HCT116 (cell line): ENCODE measurements around the gene THSD7B. TPM values are rescaled to one million over a fixed set of nuclear protein-coding genes. Genes with fewer than 3 reads are reported as not detected.

Experiments used
- ATAC-seq: fragments of 200-7000 bp; cut with Tn5 transposase; 2 replicates; pipeline ENCODE4 v1.9.1; 2020; ENCODE audit warnings: mild to moderate bottlenecking, moderate library complexity
- BruUV-seq: library from RNA; stranded (reverse); fragments of 400-500 nt; replicated peaks from 2 replicates; lab custom pipeline; 2021; lab: Mats Ljungman, UMichigan
- CTCF ChIA-PET: fragments of 300-600 bp; sonication (Branson Sonifier 250); formaldehyde crosslinking; loops from one replicate; lab custom pipeline; 2021; ENCODE audit warnings: antibody characterized with exemption; lab: Charles Lee
- POLR2A ChIA-PET: fragments of 300-600, 350-600 bp; sonication (Branson Sonifier 250); formaldehyde crosslinking; loops from one replicate; lab custom pipeline; 2021; ENCODE audit warnings: antibody characterized with exemption; lab: Charles Lee
- RAD21 ChIA-PET, 2 experiments: fragments of 300-600 bp; sonication (Branson Sonifier 250); formaldehyde crosslinking; loops; one replicate each; lab custom pipeline; 2023; ENCODE audit warnings: low total read pairs in 2 of 2; ENCODE audit not compliant: uncharacterized antibody in 2 of 2, unreplicated experiment in 2 of 2, low non-redundant PET in 1 of 2; lab: Charles Lee
- DNase-seq: peaks from one replicate; pipeline ENCODE4 v3.0.0-alpha.2; 2010; ENCODE audit warnings: low read depth, low spot score
- H2AFZ ChIP-seq: fragments of 200-600 bp; shearing (Covaris generic), sonication (generic); 2 replicates; pipeline ENCODE4 v1.6.1; 2017; ENCODE audit warnings: low read depth, mixed run types, mixed read lengths, antibody characterized with exemption, low read length; ENCODE audit not compliant: poor library complexity, severe bottlenecking
- H3K27ac ChIP-seq: 2 replicates; pipeline ENCODE4 v1.5.1; 2012; ENCODE audit warnings: low read depth, low read length
- H3K27me3 ChIP-seq: fragments of 200-600 bp; sonication (generic); 2 replicates; pipeline ENCODE4 v1.6.1; 2016; ENCODE audit warnings: mixed run types, low read length, mixed read lengths; ENCODE audit not compliant: insufficient read depth
- H3K36me3 ChIP-seq, 2 experiments: fragments of 200-500 bp in 1 of 2; fragments of 200-600 bp in 1 of 2; sonication (Bioruptor generic) in 1 of 2; sonication (generic) in 1 of 2; 2 replicates each; pipeline versions ENCODE4 v1.5.1 to v1.6.1; 2014 to 2016; ENCODE audit warnings: low read length in 2 of 2, inconsistent platforms in 1 of 2, mixed read lengths in 1 of 2, mixed run types in 1 of 2; ENCODE audit not compliant: insufficient read depth in 2 of 2, control insufficient read depth in 1 of 2
- H3K4me1 ChIP-seq, 2 experiments: fragments of 200-600 bp in 1 of 2; sonication (generic) in 1 of 2; 2 replicates each; pipeline versions ENCODE4 v1.5.1 to v1.6.1; 2012 to 2017; ENCODE audit warnings: low read length in 2 of 2, inconsistent platforms in 1 of 2, mild to moderate bottlenecking in 1 of 2, mixed read lengths in 1 of 2, mixed run types in 1 of 2, moderate library complexity in 1 of 2; ENCODE audit not compliant: insufficient read depth in 2 of 2, control insufficient read depth in 1 of 2
- H3K4me2 ChIP-seq: fragments of 200-600 bp; sonication (generic); 2 replicates; pipeline ENCODE4 v1.6.1; 2017; ENCODE audit warnings: mixed run types, low read length, mixed read lengths
- H3K4me3 ChIP-seq, 2 experiments: fragments of 200-600 bp in 1 of 2; sonication (generic) in 1 of 2; replicated peaks in 1 of 2; 2 replicates each; pipeline ENCODE4 v1.5.1; 2011 to 2016; ENCODE audit warnings: low read length in 2 of 2, control low read depth in 1 of 2, low read depth in 1 of 2, mild to moderate bottlenecking in 1 of 2, mixed read lengths in 1 of 2, mixed run types in 1 of 2
- H3K79me2 ChIP-seq: fragments of 200-600 bp; sonication (generic); 2 replicates; pipeline ENCODE4 v1.6.1; 2017; ENCODE audit warnings: mild to moderate bottlenecking, mixed run types, low read length, moderate library complexity, mixed read lengths; ENCODE audit not compliant: insufficient read depth
- H3K9ac ChIP-seq: fragments of 200-600 bp; sonication (generic); 2 replicates; pipeline ENCODE4 v1.6.1; 2016; ENCODE audit warnings: low read length, mixed read lengths
- H3K9me2 ChIP-seq: fragments of 200-600 bp; sonication (generic), shearing (Covaris generic); 2 replicates; pipeline ENCODE4 v1.6.1; 2017; ENCODE audit warnings: mixed run types, mild to moderate bottlenecking, moderate library complexity; ENCODE audit not compliant: insufficient read depth
- H3K9me3 ChIP-seq, 2 experiments: fragments of 200-500 bp in 1 of 2; fragments of 200-600 bp in 1 of 2; sonication (Bioruptor generic) in 1 of 2; sonication (generic) in 1 of 2; 2 replicates each; pipeline ENCODE4 v1.6.1; 2014 to 2017; ENCODE audit warnings: low read length in 2 of 2, mixed read lengths in 2 of 2, inconsistent platforms in 1 of 2, low read depth in 1 of 2, mild to moderate bottlenecking in 1 of 2, mixed run types in 1 of 2, moderate library complexity in 1 of 2; ENCODE audit not compliant: control insufficient read depth in 1 of 2, insufficient read depth in 1 of 2
- H4K20me1 ChIP-seq: fragments of 200-600 bp; sonication (generic), shearing (Covaris generic); 2 replicates; pipeline ENCODE4 v1.6.1; 2017; ENCODE audit warnings: mixed run types, mild to moderate bottlenecking, moderate library complexity; ENCODE audit not compliant: insufficient read depth
- ATF3 ChIP-seq: IDR thresholded peaks from 2 replicates; pipeline ENCODE4 v1.6.1; 2012
- CBX3 ChIP-seq: IDR thresholded peaks from 2 replicates; pipeline ENCODE4 v1.6.1; 2012; ENCODE audit warnings: low read depth
- CEBPB ChIP-seq: IDR thresholded peaks from 2 replicates; pipeline ENCODE4 v1.6.1; 2012; ENCODE audit warnings: low read depth
- CTCF ChIP-seq, 3 experiments: fragments of 200-600 bp in 1 of 3; sonication (generic) in 1 of 3; IDR thresholded peaks in 2 of 3; conservative IDR thresholded peaks in 1 of 3; 2 replicates each; pipeline ENCODE4 v1.5.1; 2012 to 2017; ENCODE audit warnings: low read depth in 2 of 3, low read length in 2 of 3, antibody characterized with exemption in 1 of 3, borderline replicate concordance in 1 of 3, control low read depth in 1 of 3, mild to moderate bottlenecking in 1 of 3, mixed read lengths in 1 of 3, mixed run types in 1 of 3, moderate library complexity in 1 of 3; ENCODE audit not compliant: insufficient read depth in 1 of 3
- EZH2 ChIP-seq: fragments of 200-600 bp; sonication (generic); IDR thresholded peaks from 2 replicates; pipeline ENCODE4 v1.6.1; 2017; ENCODE audit warnings: antibody characterized with exemption, mixed run types
- EZH2phosphoT487 ChIP-seq: fragments of 200-600 bp; IDR thresholded peaks from 2 replicates; pipeline ENCODE4 v1.6.1; 2018; ENCODE audit warnings: antibody characterized with exemption, borderline replicate concordance
- JUND ChIP-seq: IDR thresholded peaks from 2 replicates; pipeline ENCODE4 v1.6.1; 2012
- POLR2AphosphoS5 ChIP-seq: IDR thresholded peaks from 2 replicates; pipeline ENCODE4 v1.6.1; 2011; ENCODE audit warnings: mild to moderate bottlenecking, low read depth, low read length, moderate library complexity
- RAD21 ChIP-seq: IDR thresholded peaks from 2 replicates; pipeline ENCODE4 v1.6.1; 2012; ENCODE audit warnings: low read depth, mild to moderate bottlenecking
- SIN3A ChIP-seq: IDR thresholded peaks from 2 replicates; pipeline ENCODE4 v1.6.1; 2012; ENCODE audit warnings: low read depth
- SRF ChIP-seq: IDR thresholded peaks from 2 replicates; pipeline ENCODE4 v1.6.1; 2012; ENCODE audit warnings: low read depth
- TCF7L2 ChIP-seq: IDR thresholded peaks from 2 replicates; pipeline ENCODE4 v1.7.0; 2011; ENCODE audit warnings: borderline replicate concordance, inconsistent platforms; ENCODE audit not compliant: insufficient read depth, insufficient read length; ENCODE audit errors: extremely low read depth
- YY1 ChIP-seq: IDR thresholded peaks from 2 replicates; pipeline ENCODE4 v1.6.1; 2011; ENCODE audit warnings: low read length, low read depth, moderate library complexity, mild to moderate bottlenecking; ENCODE audit not compliant: insufficient replicate concordance; ENCODE audit errors: extremely low read depth
- ZBTB33 ChIP-seq: IDR thresholded peaks from 2 replicates; pipeline ENCODE4 v1.6.1; 2011; ENCODE audit warnings: mild to moderate bottlenecking, low read length, moderate library complexity; ENCODE audit not compliant: insufficient replicate concordance; ENCODE audit errors: extremely low read depth
- intact Hi-C: fragments of 100-400 bp; cut with micrococcal nuclease; formaldehyde crosslinking; loops from 2 replicates; pipeline ENCODE4 v1.10.0; 2022
- total RNA-seq: library from RNA; stranded (reverse); gene quantifications from one replicate; pipeline ENCODE4 v1.2.1, GENCODE V29; 2021; ENCODE audit not compliant: unreplicated experiment
- TF ChIP-seq, protein P1 (sequence below): IDR thresholded peaks from 2 replicates; pipeline ENCODE4 v1.6.1; 2012

Gene THSD7B
- total RNA-seq, 1 experiment from 2014 or later, result not detected

DNA sequence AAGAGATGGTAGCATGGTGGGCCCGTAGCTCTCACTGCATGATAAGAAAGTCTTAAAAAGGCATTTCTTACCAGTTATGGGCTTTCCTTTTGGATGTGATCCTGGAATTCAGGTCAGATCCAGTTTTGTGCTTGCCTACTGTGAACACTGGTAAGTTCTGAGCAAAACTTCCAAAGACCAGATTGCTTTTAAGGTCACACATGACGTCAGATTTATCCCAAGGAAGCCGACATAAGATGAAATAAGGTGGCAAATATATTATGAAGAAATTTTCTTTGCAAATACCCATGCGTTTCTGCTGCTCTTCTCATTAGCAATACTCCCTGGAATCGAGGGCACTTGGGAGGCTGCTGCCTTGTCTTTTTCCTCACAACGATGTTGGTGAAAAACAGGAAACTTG lies 782.5 kb downstream of the THSD7B start:
- intact Hi-C loops, result no loop called here
- no peak for ATAC-seq
- POLR2A ChIA-PET, result no interaction called here

GRCh38 chr2:137566387-137566786 lies 801.0 kb downstream of the THSD7B start:
- Histone ChIP-seq H3K9ac (no peak overlapping the region), H3K9me2 (no peaks in the 10 kb centered on the region), H3K4me3 (no peak overlapping the region), H3K4me1 (no peaks in the 10 kb centered on the region), H2AFZ (no peak overlapping the region), H3K27ac (no peak overlapping the region), H3K9me3 (no peaks in the 10 kb centered on the region), H4K20me1 (no peaks in the 10 kb centered on the region), H3K36me3 (no peaks in the 10 kb centered on the region), H3K4me2 (no peak overlapping the region), H3K27me3 (no peaks in the 10 kb centered on the region), H3K79me2 (no peaks in the 10 kb centered on the region)
- ChIA-PET RAD21 (no interaction called here), CTCF (no interaction called here), POLR2A (no interaction called here)
- DNase-seq (no peak), ATAC-seq (no peak)
- no TSS peak for BruUV-seq
- intact Hi-C loops, result no loop called here
- TF ChIP-seq CTCF (IDR thresholded peaks at IDR 0.05 in 2 of 3, conservative IDR thresholded peaks at IDR 0.05 in 1 of 3; ENCODE audit: borderline replicate concordance in 1 of 3, insufficient read depth in 1 of 3, low read depth in 2 of 3, low read length in 2 of 3), result no peak
- no peak for TF ChIP-seq CEBPB
- TF ChIP-seq ATF3, result no peak
- no peak for TF ChIP-seq ZBTB33
- TF ChIP-seq JUND, result no peak
- TF ChIP-seq YY1, result no peak
- TF ChIP-seq SRF, result no peak
- no peak for TF ChIP-seq EZH2
- TF ChIP-seq, protein P1, sequence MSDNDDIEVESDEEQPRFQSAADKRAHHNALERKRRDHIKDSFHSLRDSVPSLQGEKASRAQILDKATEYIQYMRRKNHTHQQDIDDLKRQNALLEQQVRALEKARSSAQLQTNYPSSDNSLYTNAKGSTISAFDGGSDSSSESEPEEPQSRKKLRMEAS, result no peak
- no peak for TF ChIP-seq RAD21

More for the DNA sequence above, 782.5 kb downstream of the THSD7B start:
- H3K4me1 ChIP-seq, result no peaks in the 10 kb centered on the region
- no peak overlapping the region for H2AFZ ChIP-seq
- CTCF ChIA-PET, result no interaction called here
- H3K4me2 ChIP-seq, result no peak overlapping the region
- no peaks in the 10 kb centered on the region for H3K79me2 ChIP-seq
- no peaks in the 10 kb centered on the region for H4K20me1 ChIP-seq
- DNase-seq, result no peak
- no peaks in the 10 kb centered on the region; a peak in 1 of 4 replicates for H3K9me3 ChIP-seq
- no peak overlapping the region for H3K4me3 ChIP-seq
- no TSS peak for BruUV-seq
- no peaks in the 10 kb centered on the region for H3K9me2 ChIP-seq
- no peaks in the 10 kb centered on the region for H3K27me3 ChIP-seq
- H3K36me3 ChIP-seq, result no peaks in the 10 kb centered on the region
- H3K9ac ChIP-seq, result no peak overlapping the region
- RAD21 ChIA-PET, result no interaction called here
- H3K27ac ChIP-seq, result no peak overlapping the region
- TF ChIP-seq POLR2AphosphoS5 (no peak), CBX3 (no peak), TCF7L2 (no peak), JUND (no peak), SIN3A (no peak), EZH2phosphoT487 (no peak)
